GM21390 (cell line): Measurements from ENCODE around the gene PAXIP1.
"Not testable (repeated sequence)": the region's sequence is repeated elsewhere in the genome, so short reads cannot be mapped to it uniquely, and the experiment has no call there.

Source experiments
- ATAC-seq: cut with Tn5 transposase; IDR thresholded peaks from one replicate; pipeline ENCODE4 v1.9.1; 2021; ENCODE audit not compliant: unreplicated experiment

PAXIP1 gene, protein sequence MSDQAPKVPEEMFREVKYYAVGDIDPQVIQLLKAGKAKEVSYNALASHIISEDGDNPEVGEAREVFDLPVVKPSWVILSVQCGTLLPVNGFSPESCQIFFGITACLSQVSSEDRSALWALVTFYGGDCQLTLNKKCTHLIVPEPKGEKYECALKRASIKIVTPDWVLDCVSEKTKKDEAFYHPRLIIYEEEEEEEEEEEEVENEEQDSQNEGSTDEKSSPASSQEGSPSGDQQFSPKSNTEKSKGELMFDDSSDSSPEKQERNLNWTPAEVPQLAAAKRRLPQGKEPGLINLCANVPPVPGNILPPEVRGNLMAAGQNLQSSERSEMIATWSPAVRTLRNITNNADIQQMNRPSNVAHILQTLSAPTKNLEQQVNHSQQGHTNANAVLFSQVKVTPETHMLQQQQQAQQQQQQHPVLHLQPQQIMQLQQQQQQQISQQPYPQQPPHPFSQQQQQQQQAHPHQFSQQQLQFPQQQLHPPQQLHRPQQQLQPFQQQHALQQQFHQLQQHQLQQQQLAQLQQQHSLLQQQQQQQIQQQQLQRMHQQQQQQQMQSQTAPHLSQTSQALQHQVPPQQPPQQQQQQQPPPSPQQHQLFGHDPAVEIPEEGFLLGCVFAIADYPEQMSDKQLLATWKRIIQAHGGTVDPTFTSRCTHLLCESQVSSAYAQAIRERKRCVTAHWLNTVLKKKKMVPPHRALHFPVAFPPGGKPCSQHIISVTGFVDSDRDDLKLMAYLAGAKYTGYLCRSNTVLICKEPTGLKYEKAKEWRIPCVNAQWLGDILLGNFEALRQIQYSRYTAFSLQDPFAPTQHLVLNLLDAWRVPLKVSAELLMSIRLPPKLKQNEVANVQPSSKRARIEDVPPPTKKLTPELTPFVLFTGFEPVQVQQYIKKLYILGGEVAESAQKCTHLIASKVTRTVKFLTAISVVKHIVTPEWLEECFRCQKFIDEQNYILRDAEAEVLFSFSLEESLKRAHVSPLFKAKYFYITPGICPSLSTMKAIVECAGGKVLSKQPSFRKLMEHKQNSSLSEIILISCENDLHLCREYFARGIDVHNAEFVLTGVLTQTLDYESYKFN

DNA sequence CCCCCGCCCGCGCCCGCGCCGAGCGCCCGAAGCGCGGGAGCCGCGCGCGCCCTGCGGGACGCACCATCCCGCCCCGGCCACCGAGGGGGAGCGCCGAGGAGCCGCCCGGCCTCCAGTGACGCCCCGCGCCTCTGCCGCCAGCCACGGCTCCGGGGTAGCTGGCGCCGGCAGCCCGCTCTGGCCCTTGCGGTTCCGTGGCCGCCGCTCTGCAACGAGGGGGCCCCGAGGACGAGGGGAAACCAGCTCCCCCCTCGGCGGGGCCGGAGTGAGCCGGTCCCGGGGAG is at the start of gene PAXIP1:
Gene PAXIP1 (minus strand): TSS at position 33 of the 284 bp plus-strand sequence. CDS start 195 bp downstream, outside the sequence.
- peak; percentile 55 for ATAC-seq

DNA sequence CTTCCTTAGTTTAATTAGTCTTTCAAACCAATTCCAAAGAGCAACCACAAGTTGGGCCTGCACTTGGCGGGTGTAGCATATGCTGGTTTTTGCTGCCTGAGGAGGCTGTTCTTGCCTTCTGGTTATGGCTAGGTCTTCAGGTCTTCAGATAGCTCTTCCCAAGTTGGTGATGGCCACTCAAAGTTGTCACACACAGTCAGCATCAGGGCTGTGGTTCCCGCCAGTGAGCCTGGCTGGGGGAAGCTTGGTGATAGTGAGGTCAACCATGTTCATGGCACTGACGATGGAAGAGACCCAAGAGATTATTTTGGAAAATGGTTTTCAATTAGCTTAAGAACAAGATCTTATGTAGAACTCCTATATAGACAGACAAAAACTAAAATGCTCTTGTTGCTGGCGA is 48.4 kb upstream of the PAXIP1 start:
- no peak for ATAC-seq

DNA sequence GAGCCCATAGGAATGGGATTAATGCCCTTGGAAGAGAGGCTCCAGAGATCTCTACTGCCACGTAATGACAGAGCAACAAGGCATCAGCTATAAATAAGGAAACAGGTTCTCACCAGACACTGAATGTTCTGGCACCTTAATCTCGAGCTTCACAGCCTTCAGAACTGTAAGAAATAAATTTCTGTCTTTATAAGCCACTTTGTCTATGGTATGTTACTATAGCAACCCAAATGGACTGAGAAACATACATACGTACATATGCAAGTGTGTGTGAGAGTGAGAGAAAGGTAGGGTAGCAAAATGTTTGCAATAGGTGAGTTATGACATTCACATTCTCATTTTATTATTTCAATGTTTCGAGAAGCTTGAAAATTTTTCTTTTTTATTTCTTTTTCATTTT is 45.1 kb upstream of the PAXIP1 start:
- no peak for ATAC-seq

DNA sequence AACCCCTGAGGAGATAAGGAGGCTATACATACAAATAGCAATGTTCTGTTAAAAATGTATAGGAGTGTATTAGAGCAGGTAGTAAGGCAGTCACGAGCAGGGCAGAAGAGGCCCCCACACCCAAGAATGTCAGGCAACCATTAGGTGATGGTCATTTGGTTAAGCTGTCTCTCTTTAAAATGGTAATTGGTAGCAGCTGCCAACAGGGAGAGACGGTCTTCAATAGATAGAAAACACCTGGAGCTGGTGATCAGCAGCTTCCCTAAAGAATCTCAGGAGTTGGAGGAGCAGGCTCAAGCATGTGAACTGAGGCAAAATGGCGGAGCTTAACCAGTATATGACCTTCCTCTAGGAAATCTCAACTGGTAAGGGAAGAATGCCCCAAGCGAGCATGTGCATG is 40.8 kb upstream of the PAXIP1 start:
- ATAC-seq, result no peak

DNA sequence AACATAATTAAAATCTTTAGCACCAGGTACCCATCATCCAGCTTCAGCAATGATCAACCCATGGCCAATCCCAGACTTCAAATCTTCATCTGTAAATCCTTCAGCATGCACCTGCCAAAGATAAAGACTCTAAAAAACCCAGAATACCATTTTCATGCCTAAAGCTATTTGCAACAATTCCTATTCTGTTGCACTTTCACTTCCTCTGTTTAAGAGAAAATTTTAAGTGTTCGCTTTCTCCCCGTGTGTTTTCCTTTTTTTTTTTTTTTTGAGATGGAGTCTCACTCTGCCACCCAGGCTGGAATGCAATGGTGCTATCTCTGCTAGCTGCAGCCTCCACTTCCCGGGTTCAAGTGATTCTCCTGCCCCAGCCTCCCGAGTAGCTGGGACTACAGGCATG is 35.4 kb upstream of the PAXIP1 start:
- no peak for ATAC-seq

DNA sequence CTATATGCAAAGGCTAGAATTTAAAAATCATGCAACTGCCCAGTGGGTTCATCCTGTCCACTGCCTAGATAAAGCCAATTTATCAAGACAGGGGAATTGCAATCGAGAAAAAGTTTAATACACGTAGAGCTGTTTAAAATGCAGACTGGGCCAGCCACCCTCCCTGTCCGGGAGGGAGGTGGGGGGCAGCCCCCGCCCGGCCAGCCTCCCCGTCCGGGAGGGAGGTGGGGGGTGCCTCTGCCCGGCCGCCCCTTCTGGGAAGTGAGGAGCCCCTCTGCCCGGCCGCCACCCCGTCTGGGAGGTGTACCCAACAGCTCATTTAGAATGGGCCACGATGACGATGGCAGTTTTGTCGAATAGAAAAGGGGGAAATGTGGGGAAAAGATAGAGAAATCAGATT is 31.6 kb upstream of the PAXIP1 start:
- not testable (repeated sequence) for ATAC-seq

DNA sequence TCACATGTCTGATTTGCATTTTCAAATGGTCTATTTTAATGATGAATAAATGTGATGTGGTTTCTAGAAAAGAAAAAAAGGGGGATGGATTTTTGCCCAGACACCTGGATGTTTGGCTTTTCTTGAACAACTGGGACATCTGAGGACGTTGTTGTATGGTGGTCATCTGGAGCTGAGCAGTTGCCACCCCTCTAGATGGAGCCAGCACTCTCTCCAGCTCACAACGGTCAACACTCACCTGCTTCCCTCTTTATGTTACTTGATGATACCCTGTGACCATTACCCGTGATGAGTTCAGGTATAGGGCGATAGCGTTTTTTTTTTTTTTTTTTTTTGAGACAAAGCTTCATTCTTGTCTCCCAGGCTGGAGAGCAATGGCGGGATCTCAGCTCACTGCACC is 30.1 kb upstream of the PAXIP1 start:
- no peak for ATAC-seq

DNA sequence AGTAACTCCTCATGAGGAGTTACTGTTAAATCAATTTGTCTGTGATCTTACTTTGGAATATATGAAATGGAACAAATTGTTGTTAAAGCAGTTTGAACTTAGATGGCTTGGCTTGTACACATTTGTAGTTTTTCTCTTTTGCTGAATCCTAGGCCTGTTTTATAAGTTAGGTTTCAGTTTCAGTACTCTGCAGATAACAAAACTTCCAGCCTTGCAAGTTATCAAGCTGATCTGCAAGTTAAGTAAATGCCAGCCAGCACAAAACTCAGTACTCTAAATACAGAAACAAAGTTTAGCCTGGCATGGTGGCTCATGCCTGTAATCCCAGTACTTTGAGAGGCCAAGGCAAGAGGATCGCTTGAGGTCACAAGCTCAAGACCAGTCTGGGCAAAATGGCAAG is 25.0 kb upstream of the PAXIP1 start:
- no peak for ATAC-seq

DNA sequence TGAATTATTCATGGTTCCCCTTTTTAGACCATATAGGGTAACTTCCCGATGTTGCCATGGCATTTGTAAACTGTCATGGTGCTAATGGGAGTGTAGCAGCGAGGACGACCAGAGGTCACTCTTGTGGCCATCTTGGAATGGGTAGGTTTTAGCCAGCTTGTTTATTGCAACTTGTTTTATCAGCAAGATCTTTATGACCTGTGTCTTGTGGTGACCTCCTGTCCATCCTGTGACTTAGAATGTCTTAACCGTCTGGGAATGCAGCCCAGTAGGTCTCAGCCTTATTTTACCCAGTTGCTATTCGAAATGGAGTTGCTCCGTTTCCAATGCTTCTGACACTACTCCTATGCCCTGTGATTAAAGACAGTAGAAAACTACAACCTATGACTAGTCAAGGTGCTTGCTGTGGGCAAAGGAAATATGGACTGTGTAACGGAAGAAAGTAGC is 18.8 kb upstream of the PAXIP1 start:
- no peak for ATAC-seq

DNA sequence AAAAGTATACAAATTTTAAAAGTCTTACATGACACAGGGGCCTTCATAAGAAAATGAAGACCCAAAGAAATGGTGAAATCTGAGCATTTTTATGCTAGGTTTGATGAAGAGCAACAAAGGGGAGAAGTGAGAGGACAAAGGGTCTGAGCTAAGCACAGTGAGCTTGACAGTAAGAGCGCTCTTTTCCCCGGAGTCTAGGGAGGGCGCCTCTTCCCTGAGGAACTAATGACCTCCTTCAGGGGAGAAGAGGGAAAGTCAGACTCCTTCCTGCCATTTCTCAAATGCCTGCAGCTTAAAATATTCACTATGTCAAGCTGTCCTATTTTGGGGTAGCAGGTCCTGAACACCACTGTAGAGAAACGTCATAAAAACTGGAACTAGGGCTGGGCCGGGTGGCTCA is 18.1 kb upstream of the PAXIP1 start:
- ATAC-seq, result no peak

DNA sequence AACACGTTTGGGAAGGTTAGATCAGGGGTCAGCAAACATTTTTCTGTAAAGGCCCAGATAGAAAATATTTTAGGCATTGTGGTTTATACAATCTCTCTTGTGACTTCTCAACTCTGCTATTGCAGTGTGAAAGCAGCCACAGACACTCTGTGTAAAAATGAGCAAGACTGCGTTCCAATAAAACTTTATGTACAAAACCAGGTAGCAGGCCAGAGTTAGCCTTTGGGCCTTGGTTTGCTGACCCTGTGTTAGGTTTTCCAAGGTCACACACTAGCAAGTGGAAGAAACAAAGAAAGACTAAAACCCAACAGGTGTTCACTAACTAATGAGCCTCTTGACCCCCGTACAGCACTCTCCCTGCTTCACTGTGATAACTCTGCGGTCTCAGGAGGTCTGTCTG is 14.9 kb upstream of the PAXIP1 start:
- no peak for ATAC-seq

DNA sequence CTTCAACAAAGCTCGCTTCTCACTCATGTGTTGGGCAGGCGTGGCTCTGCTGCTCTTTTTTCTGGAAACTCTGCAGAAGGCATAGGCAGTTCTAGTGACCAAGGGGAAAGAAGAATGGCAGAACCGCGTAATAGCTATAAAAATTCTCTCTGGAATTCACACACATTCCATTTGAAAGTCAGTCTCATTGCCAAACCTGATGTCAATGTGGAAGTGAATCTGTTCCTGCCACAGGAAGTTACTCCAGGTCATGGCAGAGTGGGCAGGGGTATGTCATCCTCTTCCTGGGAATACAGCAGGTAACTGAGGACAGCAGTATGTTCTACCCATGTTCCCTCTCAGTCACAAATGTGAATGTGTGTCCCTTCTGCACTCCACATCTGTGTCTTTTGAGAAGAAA is 8.2 kb upstream of the PAXIP1 start:
- no peak for ATAC-seq

DNA sequence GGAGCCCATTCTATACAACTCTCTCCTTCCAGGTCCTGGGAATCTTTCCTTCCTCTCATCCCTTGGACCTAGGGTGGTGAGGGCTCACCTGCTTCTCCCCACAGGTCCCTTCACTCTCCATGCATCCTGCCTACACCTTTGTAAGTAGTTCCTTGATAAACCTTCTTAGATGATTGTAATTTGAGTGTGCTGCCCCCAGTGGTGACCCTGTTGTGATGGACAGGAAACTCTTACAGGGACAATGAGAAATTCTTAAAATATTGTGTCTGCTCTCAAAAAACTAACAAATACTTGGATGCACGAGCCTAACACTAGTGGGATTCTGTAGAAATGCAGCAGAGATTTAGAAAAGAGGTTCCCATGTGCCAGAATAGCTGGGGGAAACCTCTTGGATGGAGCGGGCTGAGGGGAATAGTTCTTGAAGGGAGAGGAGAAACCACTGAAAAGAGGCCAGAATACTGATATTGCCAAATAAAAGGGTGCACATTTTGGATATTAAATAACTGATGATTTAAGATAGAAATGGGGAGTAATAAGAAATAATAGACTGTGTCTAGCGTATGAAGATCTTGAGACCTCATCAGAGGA is 6.7 kb upstream of the PAXIP1 start:
- ATAC-seq, result peak; percentile 53

DNA sequence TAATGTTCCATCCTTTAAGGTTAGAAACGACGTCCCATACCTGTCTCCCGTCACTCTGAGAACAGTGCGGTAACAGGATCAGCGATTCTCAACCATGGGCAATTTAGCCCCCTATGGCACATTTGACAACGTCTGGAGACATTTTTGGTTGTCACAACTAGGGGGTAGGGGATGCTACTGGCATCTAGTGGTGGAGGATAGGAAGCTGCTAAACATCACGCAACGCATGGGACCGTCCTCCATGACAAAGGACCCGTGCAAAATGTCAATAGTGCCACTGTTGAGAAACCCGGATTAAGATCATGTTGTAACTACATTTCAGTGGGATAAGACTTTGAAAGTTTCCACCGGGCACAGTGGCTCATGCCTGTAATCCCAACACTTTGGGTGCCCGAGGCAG is 5.0 kb upstream of the PAXIP1 start:
- no peak for ATAC-seq

DNA sequence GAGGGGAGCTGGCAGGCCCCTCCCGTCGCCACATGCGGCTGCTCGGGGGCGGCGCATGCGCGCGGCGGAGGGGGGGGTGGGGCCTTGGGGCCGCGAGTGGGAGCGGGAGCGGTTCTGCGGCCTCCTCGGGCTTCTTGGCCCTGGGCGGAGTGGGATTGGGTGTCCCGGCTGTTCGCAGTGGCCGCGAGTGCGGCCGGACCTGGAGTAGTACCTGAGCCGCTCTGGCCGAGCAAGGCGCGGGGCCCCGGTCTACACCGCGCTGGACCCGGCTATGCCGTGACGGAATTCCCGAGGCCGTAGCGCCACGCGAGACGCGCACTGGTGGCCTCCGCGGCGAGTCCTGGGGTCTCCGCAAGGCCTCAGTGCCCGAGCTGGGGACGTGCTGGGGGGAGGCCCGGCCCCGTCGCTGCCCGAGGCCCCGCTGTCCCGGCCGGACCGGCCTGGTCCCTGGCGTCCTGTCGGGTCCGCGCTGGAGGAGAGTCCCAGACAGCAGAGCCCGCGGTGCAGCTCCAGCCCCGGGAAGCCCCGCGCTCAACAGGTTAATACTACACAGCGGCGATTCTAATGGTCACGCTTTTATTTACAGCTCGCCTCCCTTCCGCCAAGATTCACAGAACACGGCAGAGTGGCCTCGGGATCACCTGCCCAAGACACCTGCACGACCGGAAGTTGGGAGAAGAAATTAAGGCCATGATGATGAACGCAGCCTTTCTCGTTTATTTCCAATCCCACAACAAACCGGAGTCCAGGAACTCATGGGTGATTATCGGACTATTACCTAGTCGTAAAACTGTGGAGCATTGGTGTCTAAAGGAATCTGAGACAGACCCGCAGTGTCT is 671 bp upstream of the PAXIP1 start:
- ATAC-seq, result peak; percentile 64

DNA sequence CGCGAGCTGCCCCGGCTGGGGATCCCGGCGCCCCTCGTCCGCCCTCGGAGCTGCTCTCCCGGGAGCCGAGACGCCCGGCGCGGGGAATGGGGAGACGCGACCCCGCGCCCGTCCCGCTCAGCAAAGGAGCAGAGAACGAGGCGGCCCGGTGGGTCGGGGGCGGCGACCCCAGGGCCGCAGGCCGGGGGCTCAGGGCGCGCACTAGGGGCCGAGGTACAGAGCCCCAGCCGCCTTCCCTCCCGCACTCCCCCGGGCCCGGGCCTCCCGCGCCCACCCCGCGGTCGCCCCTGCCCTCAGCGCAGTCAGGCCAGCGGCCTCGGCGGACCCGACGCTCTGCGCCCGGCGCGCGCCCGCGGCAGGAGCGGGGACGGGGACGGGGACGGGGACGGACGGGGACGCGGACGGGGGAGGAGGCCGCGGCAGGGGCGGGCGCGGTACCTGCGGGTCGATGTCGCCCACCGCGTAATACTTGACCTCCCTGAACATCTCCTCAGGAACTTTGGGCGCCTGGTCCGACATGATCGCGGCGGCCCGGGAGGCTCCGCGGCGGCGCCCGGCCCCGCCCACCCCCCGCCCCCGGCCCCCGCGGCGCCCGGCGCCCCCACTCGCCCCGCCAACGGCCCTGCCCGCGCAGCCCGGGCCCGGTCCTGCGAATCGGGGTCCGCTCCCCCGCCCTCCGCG is 373 bp downstream of the PAXIP1 start:
- peak; percentile 36 for ATAC-seq

DNA sequence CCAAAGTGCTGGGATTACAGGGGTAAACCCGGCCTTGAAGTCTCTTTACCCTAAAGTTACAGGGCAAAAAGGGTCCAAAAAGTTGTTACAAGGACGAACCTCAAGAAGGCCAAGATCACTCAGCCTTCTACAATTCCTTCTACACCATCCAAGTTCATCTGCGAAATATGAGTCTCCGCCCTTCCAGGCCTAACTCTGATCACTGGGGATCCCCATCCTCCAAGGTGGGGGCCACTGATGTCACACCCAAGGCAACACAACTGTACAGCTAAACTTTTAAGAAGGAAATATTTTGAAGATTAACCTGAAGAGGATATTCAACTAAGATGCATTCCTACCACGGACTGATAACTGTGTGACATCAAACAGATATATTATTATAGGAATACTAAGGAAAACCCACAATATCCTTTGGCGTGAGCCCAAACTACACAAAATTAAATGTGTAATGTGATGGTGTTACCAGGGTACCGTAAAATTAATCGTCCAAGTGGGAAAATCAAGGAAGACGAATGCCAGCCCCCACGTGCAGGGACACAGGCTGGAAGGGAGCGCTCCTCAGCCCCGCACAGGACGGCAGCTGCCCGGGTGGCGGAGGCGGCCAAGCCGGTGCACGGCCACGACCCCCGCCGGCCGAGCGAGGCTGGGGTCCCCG is 1.0 kb downstream of the PAXIP1 start:
- peak; percentile 13 for ATAC-seq

DNA sequence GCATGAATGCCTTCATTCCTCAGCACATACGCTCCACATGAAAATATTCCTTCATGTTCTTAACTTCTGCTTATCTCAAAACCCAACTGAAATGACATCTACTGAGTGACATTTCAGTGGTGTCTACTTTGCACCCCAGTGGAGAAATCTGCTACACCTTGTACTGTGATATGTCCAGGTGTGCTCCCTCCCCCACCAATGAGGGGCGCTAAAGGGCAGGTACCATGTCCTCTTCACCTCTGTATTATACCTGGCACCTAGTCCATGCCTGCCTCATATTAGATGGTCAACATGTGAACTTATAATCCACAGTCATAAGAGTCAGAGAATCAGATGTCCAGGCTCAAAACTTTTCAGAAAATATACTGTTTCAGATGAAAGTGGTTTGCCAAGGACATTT is 2.1 kb downstream of the PAXIP1 start:
- ATAC-seq, result no peak

DNA sequence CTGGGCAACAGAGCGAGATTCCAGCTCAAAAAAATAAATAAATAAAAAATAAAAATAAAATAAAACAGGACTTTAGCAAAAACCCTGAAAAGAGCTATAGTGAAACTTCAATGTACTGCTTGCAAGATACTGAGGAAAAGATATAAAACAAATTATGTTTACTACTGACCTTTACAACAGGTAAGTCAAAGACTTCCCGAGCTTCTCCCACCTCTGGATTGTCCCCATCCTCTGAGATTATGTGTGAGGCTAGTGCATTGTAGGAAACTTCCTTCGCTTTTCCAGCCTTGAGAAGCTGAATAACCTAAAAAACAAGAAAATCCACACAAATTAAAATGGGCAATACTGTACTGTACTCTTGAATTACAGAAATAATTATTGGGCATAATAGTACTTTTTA is 4.4 kb downstream of the PAXIP1 start:
- no peak for ATAC-seq
